HT1080 (cell line): ENCODE data around the gene DTNA. TPM values are rescaled to one million over a fixed set of nuclear protein-coding genes. Genes with fewer than 3 reads are reported as not detected.
"Not testable (repeated sequence)": the region's sequence is repeated elsewhere in the genome, so short reads cannot be mapped to it uniquely, and the experiment has no call there.

Experiments used
- DNase-seq: peaks from one replicate; pipeline ENCODE4 v3.0.0-alpha.2; 2015; ENCODE audit warnings: low read depth
- total RNA-seq: library from RNA; depleted of rRNA; stranded (reverse); fragments of >200 nt; shearing (Covaris generic); gene quantifications from 2 replicates; pipeline ENCODE4 v1.2.3, GENCODE V29; 2014

DTNA gene
- total RNA-seq, 1 experiment from 2014 or later, result 15.8 TPM

GRCh38 chr18:34723143-34723542 is 13.0 kb downstream of the DTNA start:
- no peak for DNase-seq

DNA sequence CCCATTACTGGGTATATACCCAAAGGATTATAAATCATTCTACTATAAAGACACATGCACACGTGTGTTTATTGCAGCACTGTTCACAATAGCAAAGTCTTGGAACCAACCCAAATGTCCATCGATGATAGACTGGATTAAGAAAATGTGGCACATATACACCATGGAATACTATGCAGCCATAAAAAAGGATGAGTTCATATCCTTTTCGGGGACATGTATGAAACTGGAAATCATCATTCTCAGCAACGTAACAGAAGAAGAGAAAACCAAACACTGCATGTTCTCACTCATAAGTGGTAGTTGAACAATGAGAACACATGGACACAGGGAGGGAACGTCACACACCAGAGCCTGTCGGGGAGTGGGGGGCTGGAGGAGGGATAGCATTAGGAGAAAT is 15.6 kb downstream of the DTNA start:
- DNase-seq, result not testable (repeated sequence)

GRCh38 chr18:34726286-34727004 is 16.3 kb downstream of the DTNA start:
- no peak for DNase-seq

DNA sequence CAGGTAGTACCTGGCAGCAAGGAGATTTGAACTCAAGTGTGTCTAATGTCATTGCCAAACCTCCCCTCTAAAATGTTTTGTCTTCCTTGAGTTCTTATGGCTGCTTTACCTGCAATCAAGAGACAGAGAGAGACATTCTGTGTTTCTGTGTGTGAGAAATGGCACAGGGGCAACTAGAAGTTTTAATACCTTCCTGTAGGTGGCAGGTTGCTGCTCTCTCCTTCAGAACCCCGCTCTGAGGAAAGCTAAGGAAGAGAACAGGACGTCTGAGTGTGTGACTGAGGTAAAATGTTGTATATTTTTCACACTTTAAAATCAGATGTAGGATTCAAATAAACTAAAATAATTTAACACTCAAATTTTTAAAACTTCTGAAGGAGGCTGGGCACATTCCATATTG is 19.2 kb downstream of the DTNA start:
- DNase-seq, result peak; percentile 34

DNA sequence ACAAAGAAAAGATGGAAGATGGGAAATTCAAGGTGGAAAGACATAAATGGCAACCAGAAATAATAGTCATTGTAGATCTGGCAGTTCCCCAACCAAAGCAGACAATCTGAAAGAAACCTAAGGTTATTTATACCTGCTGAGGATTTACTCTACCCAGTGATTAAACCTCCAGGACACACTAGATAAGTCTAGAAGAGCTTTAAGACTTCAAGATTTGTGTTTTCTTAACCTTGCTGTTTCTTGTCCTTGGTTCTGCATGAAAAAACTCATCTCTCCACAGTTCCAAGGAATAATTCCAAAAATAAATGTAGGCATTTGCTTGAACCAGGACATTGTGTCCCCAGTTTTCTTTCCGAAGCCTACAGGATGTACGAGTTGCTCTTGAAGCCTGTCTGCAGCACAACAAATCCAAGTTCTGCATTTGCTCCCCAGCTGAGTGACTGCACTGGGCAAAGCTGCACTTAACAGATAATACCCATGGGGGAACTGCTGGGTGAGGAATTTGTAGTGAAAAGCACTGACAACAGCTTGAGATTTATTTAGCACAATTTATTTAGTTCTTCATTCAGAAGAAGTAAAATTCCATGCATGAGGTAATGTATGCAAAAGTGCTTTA is 19.8 kb downstream of the DTNA start:
- no peak for DNase-seq

- DNase-seq, result no peak
Observed at GRCh38 chr18:34730774-34731173, 20.7 kb downstream of the DTNA start.

DNA sequence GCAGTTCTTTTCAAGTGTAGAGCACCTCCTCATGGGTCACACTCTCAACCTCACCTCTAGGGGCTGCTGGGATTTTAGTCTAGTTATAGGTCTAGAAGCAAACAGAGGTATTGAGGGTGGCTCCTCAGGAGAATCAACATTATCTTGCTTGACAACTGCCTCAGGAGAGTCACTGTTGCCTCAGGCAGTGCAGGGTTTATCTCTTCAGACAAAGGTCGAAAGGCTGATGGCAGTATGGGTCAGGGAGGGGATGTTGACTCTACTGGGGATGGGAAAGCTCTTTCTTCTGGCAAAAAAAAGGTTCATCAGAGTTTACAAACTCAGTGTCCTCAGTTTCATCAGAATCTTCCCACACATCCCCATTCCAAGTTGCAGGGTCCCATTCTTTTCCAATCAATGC is 24.0 kb downstream of the DTNA start:
- no peak for DNase-seq

DNA sequence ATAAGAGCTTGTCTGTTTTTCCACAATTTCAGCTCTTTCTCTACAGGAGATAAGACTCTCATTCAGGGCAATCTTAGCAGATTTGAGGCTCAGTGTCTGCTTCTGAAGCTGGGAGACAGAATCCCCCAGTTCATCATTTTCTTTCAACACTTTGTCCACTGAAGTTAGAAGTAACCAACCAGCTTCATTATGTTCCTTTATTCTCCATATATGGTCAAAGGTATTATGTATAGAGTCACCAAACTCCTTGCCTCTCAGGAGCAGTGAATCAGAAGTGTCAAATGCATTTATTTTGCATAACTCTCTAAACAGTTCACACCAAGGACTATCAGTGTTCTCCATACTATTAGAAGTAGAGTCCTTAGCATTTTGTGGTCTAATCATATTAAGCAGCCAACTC is 24.4 kb downstream of the DTNA start:
- not testable (repeated sequence) for DNase-seq

DNA sequence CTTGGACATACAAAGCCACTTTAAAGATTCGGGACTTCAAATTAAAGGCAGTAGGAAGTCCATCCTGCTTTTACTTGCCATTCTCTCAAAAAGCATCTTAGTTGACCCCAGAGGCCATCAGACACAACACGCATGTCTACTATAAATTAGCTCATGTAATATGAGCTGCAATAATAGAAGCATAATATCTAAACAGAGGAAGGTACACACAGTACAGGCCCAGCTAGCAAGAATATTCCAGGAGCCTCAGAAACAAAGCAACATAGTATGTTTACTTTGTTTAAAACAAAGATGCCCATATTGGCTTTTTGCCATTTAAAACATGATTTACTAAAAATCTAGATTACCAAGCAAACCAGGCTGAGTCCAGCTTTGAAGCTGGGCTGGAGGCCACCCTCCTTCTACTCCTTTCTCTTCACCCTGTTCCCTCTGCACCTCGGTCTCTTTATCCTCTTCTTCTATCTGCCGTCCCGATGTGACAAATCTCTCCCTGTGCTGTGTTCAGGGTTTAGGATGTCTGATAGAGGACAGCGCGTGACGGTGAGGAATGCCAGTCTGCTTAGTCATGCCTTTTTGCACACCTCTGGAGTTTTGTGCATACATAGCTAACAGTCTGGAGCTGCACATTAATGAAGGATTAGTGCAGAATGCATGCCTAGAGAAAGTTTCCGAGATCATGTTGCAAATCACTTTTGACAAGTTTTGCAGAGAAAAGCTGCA is 28.2 kb downstream of the DTNA start:
- DNase-seq, result peak; percentile 66

- no peak for DNase-seq
Observed at GRCh38 chr18:34740101-34740500, 30.0 kb downstream of the DTNA start.

GRCh38 chr18:34740724-34741123 is 30.6 kb downstream of the DTNA start:
- no peak for DNase-seq

DNA sequence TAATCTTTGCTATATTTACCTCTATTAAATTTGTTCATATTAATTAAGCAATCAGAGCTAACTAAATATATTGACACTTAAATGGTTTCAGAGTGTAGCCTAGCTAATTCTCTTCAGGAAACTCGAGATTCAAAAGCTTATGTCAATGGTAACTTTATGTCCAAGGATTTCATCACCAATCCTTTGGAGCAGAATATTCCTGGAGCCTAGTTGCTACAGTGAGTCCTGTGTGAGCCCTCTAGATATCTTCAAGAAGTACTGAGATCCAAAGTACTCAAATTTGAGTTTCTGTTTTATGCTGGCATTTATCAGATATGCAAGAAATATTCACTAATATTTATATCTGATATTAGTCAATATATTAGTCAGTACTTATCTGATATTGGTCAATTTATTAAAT is 31.3 kb downstream of the DTNA start:
- no peak for DNase-seq

GRCh38 chr18:34742891-34743341 is 32.8 kb downstream of the DTNA start:
- no peak for DNase-seq

DNA sequence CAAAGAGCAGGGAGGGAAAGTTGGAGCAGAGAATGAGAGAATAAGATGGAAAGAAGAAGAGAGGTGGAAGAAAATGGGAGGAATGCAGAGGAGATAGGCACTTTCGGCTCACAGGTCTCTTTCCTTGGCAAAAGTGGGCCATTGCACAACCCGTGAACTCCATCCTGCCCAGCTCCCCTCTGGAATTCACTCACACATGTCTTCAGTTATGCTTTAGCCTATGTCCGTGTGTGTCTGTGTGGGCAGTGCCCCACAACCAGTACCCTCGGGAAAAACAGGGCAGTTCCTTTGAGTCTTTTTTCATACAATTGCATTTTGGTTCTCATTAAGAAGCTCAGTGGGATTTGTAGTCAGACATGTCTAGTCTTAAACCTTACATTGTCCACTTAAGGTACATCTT is 34.5 kb downstream of the DTNA start:
- no peak for DNase-seq

- DNase-seq, result no peak
Observed at GRCh38 chr18:34746614-34747013, 36.5 kb downstream of the DTNA start.

- no peak for DNase-seq
Observed at GRCh38 chr18:34749721-34750120, 39.6 kb downstream of the DTNA start.

GRCh38 chr18:34752056-34752455 is 42.0 kb downstream of the DTNA start:
- DNase-seq, result no peak

GRCh38 chr18:34754300-34754699 is 44.2 kb downstream of the DTNA start:
- no peak for DNase-seq

DNA sequence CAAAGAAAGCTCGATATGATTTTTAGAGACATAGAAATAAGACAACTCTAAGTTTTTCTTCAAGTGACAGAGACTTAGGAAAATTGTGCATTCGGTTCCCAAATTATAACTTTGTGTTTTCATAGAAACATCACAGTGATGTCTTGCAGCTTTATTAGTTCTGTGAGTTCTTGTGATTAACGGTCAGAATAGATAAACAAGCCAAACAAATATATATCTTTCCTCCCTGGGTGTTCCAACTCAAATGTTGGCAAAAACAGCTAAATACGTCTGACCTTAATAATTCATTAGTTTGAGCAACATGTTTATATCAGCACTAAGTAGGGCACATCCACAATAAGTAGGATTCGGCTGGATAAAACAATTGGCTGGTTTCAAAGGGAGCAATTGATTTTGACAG is 47.6 kb downstream of the DTNA start:
- no peak for DNase-seq

- DNase-seq, result no peak
Observed at GRCh38 chr18:34758378-34758948, 48.4 kb downstream of the DTNA start.

GRCh38 chr18:34760444-34760843 is 50.3 kb downstream of the DTNA start:
- no peak for DNase-seq

DNA sequence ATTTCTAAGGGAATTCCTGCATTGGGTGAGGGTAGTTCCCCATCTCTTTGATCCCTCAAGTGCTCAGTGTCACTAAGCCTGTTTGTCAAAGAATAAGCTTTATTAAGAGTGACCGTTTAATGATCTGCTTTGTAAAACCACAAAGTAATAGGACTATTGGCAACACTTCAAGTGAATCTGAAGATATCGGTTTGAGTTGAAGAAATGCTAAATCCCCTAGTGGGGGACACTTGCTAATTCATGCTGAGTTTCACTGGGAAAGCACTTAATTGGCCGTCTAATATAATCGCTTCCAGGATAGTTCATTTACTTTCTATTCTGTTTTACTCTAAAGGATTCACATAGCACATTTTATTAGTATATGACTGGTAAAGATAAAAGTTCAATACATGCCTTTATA is 54.4 kb downstream of the DTNA start:
- DNase-seq, result no peak
